HG02840 (cell line): ENCODE data around the gene MMP28.

ENCODE experiments used
- ATAC-seq: cut with Tn5 transposase; IDR thresholded peaks from one replicate; pipeline ENCODE4 v1.9.1; 2021; ENCODE audit warnings: mild to moderate bottlenecking, moderate library complexity, moderate number of reproducible peaks; ENCODE audit not compliant: unreplicated experiment, low FRiP score

Gene MMP28

GRCh38 chr17:35728551-35728950, 66.9 kb downstream of the MMP28 start:
- ATAC-seq, result no peak

- no peak for ATAC-seq
Observed at GRCh38 chr17:35727635-35728034, 67.8 kb downstream of the MMP28 start.

- ATAC-seq, result no peak
Observed at GRCh38 chr17:35726953-35727460, 68.4 kb downstream of the MMP28 start.

GRCh38 chr17:35726127-35726952, 69.1 kb downstream of the MMP28 start:
- no peak for ATAC-seq

GRCh38 chr17:35725802-35726126, 69.7 kb downstream of the MMP28 start:
- ATAC-seq, result no peak

GRCh38 chr17:35725058-35725457, 70.4 kb downstream of the MMP28 start:
- ATAC-seq, result no peak

GRCh38 chr17:35723735-35724134, 71.7 kb downstream of the MMP28 start:
- ATAC-seq, result no peak

GRCh38 chr17:35717475-35717874, 78.0 kb downstream of the MMP28 start:
- no peak for ATAC-seq

- no peak for ATAC-seq
Observed at GRCh38 chr17:35716897-35717465, 78.5 kb downstream of the MMP28 start.

GRCh38 chr17:35716173-35716572, 79.3 kb downstream of the MMP28 start:
- no peak for ATAC-seq
